Lung (tissue), 12 donors: ENCODE measurements around the gene PLIN5. TPM values are rescaled to one million over a fixed set of nuclear protein-coding genes. Genes with fewer than 3 reads are reported as not detected.

ENCODE experiments used
- ATAC-seq: fragments of 200-7000 bp; cut with Tn5 transposase; one replicate; pipeline ENCODE4 v1.9.1; 2020; ENCODE audit warnings: moderate number of reproducible peaks; ENCODE audit not compliant: insufficient read depth, low FRiP score
- DNase-seq, 3 donors: peaks; one replicate each; pipeline ENCODE4 v3.0.0-alpha.2; 2013 to 2017
- H3K27ac ChIP-seq, 2 donors: one replicate each; pipeline ENCODE4 v1.5.1; 2013; ENCODE audit warnings: mild to moderate bottlenecking in 2 of 2, moderate library complexity in 2 of 2, control low read depth in 1 of 2, inconsistent platforms in 1 of 2, low read depth in 1 of 2, low read length in 1 of 2
- H3K27me3 ChIP-seq, 3 donors: one replicate each; pipeline ENCODE4 v1.5.1; 2013; ENCODE audit warnings: low read length in 2 of 3; ENCODE audit not compliant: control insufficient read depth in 3 of 3, insufficient read depth in 3 of 3
- H3K36me3 ChIP-seq, 4 donors: one replicate each; pipeline ENCODE4 v1.5.1; 2013; ENCODE audit warnings: low read length in 4 of 4, mild to moderate bottlenecking in 1 of 4, moderate library complexity in 1 of 4; ENCODE audit not compliant: control insufficient read depth in 4 of 4, insufficient read depth in 4 of 4
- H3K4me1 ChIP-seq, 5 donors: one replicate each; pipeline ENCODE4 v1.5.1; 2013; ENCODE audit warnings: low read length in 5 of 5, mild to moderate bottlenecking in 2 of 5, moderate library complexity in 1 of 5; ENCODE audit not compliant: control insufficient read depth in 5 of 5, insufficient read depth in 5 of 5
- H3K4me3 ChIP-seq: one replicate; pipeline ENCODE4 v1.5.1; 2013; ENCODE audit warnings: mild to moderate bottlenecking, control low read depth, moderate library complexity
- H3K9ac ChIP-seq, 2 donors: one replicate each; pipeline ENCODE4 v1.5.1; 2013; ENCODE audit warnings: low read length in 2 of 2, control low read depth in 1 of 2; ENCODE audit not compliant: insufficient read depth in 1 of 2
- H3K9me3 ChIP-seq, 4 donors: one replicate each; pipeline ENCODE4 v1.5.1; 2013; ENCODE audit warnings: low read length in 3 of 4, mild to moderate bottlenecking in 1 of 4, moderate library complexity in 1 of 4; ENCODE audit not compliant: control insufficient read depth in 4 of 4, insufficient read depth in 3 of 4
- whole genome bisulfite sequencing, 2 donors: extraction: QIAGEN DNeasy Blood & Tissue Kit; methylation state at CpG; one replicate each; pipeline ENCODE4 v1.1.7; 2013; 5-methylcytosine and 5-hydroxymethylcytosine counted together
- polyA plus RNA-seq, 2 donors: library from polyadenylated mRNA; stranded (reverse); fragments of 200-250 nt; gene quantifications; one replicate each; pipeline ENCODE4 v1.2.1, GENCODE V29; 2013
- total RNA-seq, 2 donors: library from RNA; depleted of rRNA in 1 of 2; stranded (reverse); fragments of >200 nt in 1 of 2; gene quantifications; one replicate each; pipeline ENCODE4 v1.2.1, GENCODE V29; 2014 to 2021
- TF ChIP-seq, protein P1 (sequence below): IDR thresholded peaks from 2 replicates; pipeline ENCODE4 v1.5.1; 2012; ENCODE audit warnings: mild to moderate bottlenecking; ENCODE audit errors: control extremely low read depth, extremely low read depth
- donor health status: control.
- donor health status: control.
- donor health status: Bipolar disorder and iron deficiency.
- donor health status: healthy.
- donor health status: DM: yes; HTN: yes; CAD: no.

The PLIN5 gene
- total and polyA plus RNA-seq, 4 donors: 7.5 to 37.3 (median 24.5) TPM

DNA sequence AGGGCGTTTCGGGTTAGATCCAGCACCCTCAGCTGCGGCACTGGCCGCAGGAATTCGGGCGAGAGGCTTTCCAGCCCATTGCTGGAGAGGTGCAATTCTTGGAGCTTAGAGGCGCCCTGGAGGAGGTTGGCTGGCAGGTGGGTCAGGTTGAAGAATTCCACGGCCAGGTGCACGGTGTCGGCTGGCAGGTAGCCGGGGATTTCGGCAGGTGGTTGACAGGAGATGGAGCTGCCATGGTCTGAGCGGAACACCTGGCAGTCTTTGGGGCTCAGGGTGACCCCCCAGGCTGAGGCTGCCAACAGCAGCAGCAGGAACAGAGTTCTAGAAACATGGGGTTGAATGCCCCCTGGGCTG, 3.6 kb upstream of the PLIN5 start:
- Histone ChIP-seq H3K36me3 (peaks cover 0 to under 1% (median 0%) of the 10 kb centered on the region in 4 donors), H3K27ac (no peak overlapping the region), H3K27me3 (peaks cover 0 to 2% (median 0%) of the 10 kb centered on the region in 3 donors), H3K9me3 (peaks cover 0 to 5% (median 2%) of the 10 kb centered on the region in 4 donors), H3K9ac (no peak overlapping the region), H3K4me3 (no peak overlapping the region), H3K4me1 (peaks cover 0 to 4% (median 0%) of the 10 kb centered on the region in 5 donors)
- 92 to 95% methylated on average over 13 of the region's 13 CpGs for WGBS, 2 donors
- no peak for DNase-seq
- TF ChIP-seq, protein P1, sequence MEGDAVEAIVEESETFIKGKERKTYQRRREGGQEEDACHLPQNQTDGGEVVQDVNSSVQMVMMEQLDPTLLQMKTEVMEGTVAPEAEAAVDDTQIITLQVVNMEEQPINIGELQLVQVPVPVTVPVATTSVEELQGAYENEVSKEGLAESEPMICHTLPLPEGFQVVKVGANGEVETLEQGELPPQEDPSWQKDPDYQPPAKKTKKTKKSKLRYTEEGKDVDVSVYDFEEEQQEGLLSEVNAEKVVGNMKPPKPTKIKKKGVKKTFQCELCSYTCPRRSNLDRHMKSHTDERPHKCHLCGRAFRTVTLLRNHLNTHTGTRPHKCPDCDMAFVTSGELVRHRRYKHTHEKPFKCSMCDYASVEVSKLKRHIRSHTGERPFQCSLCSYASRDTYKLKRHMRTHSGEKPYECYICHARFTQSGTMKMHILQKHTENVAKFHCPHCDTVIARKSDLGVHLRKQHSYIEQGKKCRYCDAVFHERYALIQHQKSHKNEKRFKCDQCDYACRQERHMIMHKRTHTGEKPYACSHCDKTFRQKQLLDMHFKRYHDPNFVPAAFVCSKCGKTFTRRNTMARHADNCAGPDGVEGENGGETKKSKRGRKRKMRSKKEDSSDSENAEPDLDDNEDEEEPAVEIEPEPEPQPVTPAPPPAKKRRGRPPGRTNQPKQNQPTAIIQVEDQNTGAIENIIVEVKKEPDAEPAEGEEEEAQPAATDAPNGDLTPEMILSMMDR: no peak
- ATAC-seq: no peak

DNA sequence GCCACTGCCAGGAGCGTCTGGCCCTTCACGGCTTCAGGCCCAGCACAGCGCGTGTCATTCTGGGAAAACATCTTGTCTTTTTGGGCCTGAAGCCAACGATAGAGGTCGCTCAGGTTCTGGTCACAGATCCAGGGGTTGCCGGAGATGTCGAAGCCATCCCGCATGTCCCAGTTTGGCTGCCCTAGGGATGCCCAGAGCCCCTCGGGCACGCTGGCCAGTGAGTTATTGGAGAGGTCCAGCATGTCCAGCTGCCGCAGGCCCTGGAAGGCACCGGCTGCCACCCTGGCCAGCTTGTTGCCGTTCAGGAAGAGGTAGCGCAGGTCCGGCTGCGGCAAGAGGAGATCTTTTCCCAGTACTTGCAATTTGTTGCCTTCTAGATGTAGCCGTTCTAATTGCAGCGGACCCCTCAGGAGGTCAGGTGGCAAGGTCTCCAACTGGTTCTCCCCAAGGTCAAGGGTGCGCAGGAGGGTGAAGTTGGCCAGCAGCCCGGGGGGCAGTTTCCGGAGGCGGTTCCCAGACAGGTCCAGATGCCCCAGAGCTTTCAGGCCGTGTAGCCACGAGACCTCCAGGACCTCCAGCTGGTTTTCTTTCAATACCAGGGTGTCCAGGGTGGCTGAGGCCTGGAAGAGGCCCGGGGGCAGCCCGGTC, 3.1 kb upstream of the PLIN5 start:
- TF ChIP-seq, protein P1: no peak
- H3K9ac ChIP-seq: no peak overlapping the region
- peaks cover 0 to 5% (median 2%) of the 10 kb centered on the region in 4 donors for H3K9me3 ChIP-seq
- WGBS, 2 donors: 83 to 90% methylated on average over 27 of the region's 27 CpGs
- no peak overlapping the region for H3K4me3 ChIP-seq
- peaks cover 0 to 2% (median 0%) of the 10 kb centered on the region in 3 donors for H3K27me3 ChIP-seq
- ATAC-seq: no peak
- H3K27ac ChIP-seq: no peak overlapping the region
- no peaks in the 10 kb centered on the region for H3K36me3 ChIP-seq
- H3K4me1 ChIP-seq: peaks cover 0 to 4% (median 0%) of the 10 kb centered on the region in 5 donors
- no peak for DNase-seq

DNA sequence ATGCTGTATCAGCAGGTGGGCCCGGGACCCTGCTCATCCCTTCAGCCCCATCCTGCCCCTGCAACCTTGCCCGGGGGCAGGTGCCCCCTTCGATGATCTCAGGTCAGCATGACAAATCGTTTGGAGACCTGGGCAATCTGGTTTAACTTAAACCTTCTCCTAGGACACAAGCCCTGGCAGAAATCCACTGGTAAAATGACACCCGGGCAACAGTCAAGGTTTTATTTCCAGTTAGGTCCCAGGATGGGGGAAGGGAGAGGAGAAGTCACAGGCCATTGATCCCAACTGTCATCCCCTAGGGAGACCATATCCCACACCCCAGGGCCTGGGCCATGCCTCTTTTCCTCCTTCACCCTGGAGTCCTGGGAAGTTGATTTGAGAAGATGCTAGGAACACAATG, 1.8 kb upstream of the PLIN5 start:
- no peak for DNase-seq
- Histone ChIP-seq H3K36me3 (no peaks in the 10 kb centered on the region), H3K27ac (no peak overlapping the region), H3K4me1 (peaks cover 0 to 4% (median 0%) of the 10 kb centered on the region in 5 donors), H3K9me3 (peaks cover 0 to 3% (median 2%) of the 10 kb centered on the region in 4 donors), H3K27me3 (peaks cover 0 to 2% (median 0%) of the 10 kb centered on the region in 3 donors), H3K4me3 (no peak overlapping the region), H3K9ac (no peak overlapping the region)
- no peak for ATAC-seq
- 65 to 71% methylated on average over 5 of the region's 5 CpGs for WGBS, 2 donors
- TF ChIP-seq, protein P1: no peak
